ENCODE measurements around the gene RNF4. TPM values are rescaled to one million over a fixed set of nuclear protein-coding genes. Genes with fewer than 3 reads are reported as not detected.
"Not testable (repeated sequence)": the region's sequence is repeated elsewhere in the genome, so short reads cannot be mapped to it uniquely, and the experiment has no call there.

RNF4 gene
- total and polyA plus RNA-seq, 2 donors (not counting 1 experiment from before 2014, with no cell fraction given): 45.6 to 72.4 TPM

- Histone ChIP-seq H3K4me1 (ENCODE audit: control insufficient read depth, extremely low read depth, insufficient read depth, low read length) (peaks cover 4% of the 10 kb centered on the region), H4K20me1 (ENCODE audit: control insufficient read depth, extremely low read depth, insufficient read depth, low read length) (no peaks in the 10 kb centered on the region), H3K4me2 (ENCODE audit: extremely low read depth, insufficient read depth, low read length) (peak overlapping the region; percentile 59), H3K9ac (ENCODE audit: insufficient read depth, low read length) (no peak overlapping the region), H3K36me3 (ENCODE audit: control insufficient read depth, insufficient read depth, low read length) (no peaks in the 10 kb centered on the region), H3K4me3 (replicated peaks in 1 of 4; ENCODE audit: control extremely low read depth in 1 of 4, insufficient read depth in 1 of 4, low read depth in 3 of 4, low read length in 4 of 4) (peak overlapping the region in 1 of 4 experiments; percentile 46), H3K9me3 (ENCODE audit: control insufficient read depth, insufficient read depth, low read depth, low read length) (no peaks in the 10 kb centered on the region), H3K27me3 (ENCODE audit: control insufficient read depth, insufficient read depth, low read length) (no peaks in the 10 kb centered on the region), H3K27ac (ENCODE audit: insufficient read depth, low read length) (no peak overlapping the region), H2AFZ (ENCODE audit: low read length) (no peak overlapping the region), H3K79me2 (ENCODE audit: control insufficient read depth, insufficient read depth, low read length) (peaks cover 4% of the 10 kb centered on the region)
- no peak for TF ChIP-seq EZH2 (IDR thresholded peaks at IDR 0.05; ENCODE audit: low read length, missing control alignments)
- TF ChIP-seq CTCF (conservative IDR thresholded peaks at IDR 0.05 in 1 of 2, IDR thresholded peaks at IDR 0.05 in 1 of 2; ENCODE audit: low read depth in 1 of 2, low read length in 2 of 2): no peak
- no peak for DNase-seq (ENCODE audit: low read depth in 2 of 2)
Measured at GRCh38 chr4:2462992-2463762, 5.7 kb upstream of the RNF4 start.

- Histone ChIP-seq H3K9ac (ENCODE audit: insufficient read depth, low read length) (no peak overlapping the region), H3K9me3 (ENCODE audit: control insufficient read depth, insufficient read depth, low read depth, low read length) (no peaks in the 10 kb centered on the region), H3K27ac (ENCODE audit: insufficient read depth, low read length) (no peak overlapping the region), H3K36me3 (ENCODE audit: control insufficient read depth, insufficient read depth, low read length) (no peaks in the 10 kb centered on the region), H2AFZ (ENCODE audit: low read length) (no peak overlapping the region), H3K79me2 (ENCODE audit: control insufficient read depth, insufficient read depth, low read length) (peaks cover 17% of the 10 kb centered on the region), H3K4me1 (ENCODE audit: control insufficient read depth, extremely low read depth, insufficient read depth, low read length) (peaks cover 4% of the 10 kb centered on the region), H3K4me2 (ENCODE audit: extremely low read depth, insufficient read depth, low read length) (no peak overlapping the region), H3K4me3 (replicated peaks in 1 of 4; ENCODE audit: control extremely low read depth in 1 of 4, insufficient read depth in 1 of 4, low read depth in 3 of 4, low read length in 4 of 4) (no peak overlapping the region), H3K27me3 (ENCODE audit: control insufficient read depth, insufficient read depth, low read length) (no peaks in the 10 kb centered on the region), H4K20me1 (ENCODE audit: control insufficient read depth, extremely low read depth, insufficient read depth, low read length) (no peaks in the 10 kb centered on the region)
- DNase-seq (ENCODE audit: low read depth in 2 of 2): no peak
- TF ChIP-seq EZH2 (IDR thresholded peaks at IDR 0.05; ENCODE audit: low read length, missing control alignments) (no peak), CTCF (conservative IDR thresholded peaks at IDR 0.05 in 1 of 2, IDR thresholded peaks at IDR 0.05 in 1 of 2; ENCODE audit: low read depth in 1 of 2, low read length in 2 of 2) (no peak)
Measured at GRCh38 chr4:2465032-2465431, 3.9 kb upstream of the RNF4 start.

DNA sequence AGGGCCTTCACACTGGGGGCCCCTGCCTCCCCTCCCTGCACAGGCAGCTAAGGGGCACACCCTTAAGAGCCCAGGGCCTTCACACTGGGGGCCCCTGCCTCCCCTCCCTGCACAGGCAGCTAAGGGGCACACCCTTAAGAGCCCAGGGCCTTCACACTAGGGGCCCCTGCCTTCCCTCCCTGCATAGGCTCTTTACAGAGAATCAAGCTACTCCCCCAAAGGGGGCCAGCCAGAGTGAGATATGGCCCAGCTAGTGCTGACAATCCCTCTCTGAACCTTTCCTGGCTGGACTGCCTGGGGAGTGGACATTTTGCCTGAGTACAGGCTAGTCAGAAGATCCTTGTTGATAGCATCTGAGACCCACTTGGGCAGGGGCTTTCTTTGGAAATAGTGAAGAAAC lies 3.4 kb upstream of the RNF4 start:
- H3K9me3 ChIP-seq (ENCODE audit: control insufficient read depth, insufficient read depth, low read depth, low read length); H2AFZ ChIP-seq (ENCODE audit: low read length); H3K9ac ChIP-seq (ENCODE audit: insufficient read depth, low read length); H3K4me2 ChIP-seq (ENCODE audit: extremely low read depth, insufficient read depth, low read length); H4K20me1 ChIP-seq (ENCODE audit: control insufficient read depth, extremely low read depth, insufficient read depth, low read length); H3K4me3 ChIP-seq (replicated peaks in 1 of 4; ENCODE audit: control extremely low read depth in 1 of 4, insufficient read depth in 1 of 4, low read depth in 3 of 4, low read length in 4 of 4); H3K27ac ChIP-seq (ENCODE audit: insufficient read depth, low read length); H3K4me1 ChIP-seq (ENCODE audit: control insufficient read depth, extremely low read depth, insufficient read depth, low read length); H3K27me3 ChIP-seq (ENCODE audit: control insufficient read depth, insufficient read depth, low read length); H3K36me3 ChIP-seq (ENCODE audit: control insufficient read depth, insufficient read depth, low read length); DNase-seq (ENCODE audit: low read depth in 2 of 2): not testable (repeated sequence)
- H3K79me2 ChIP-seq (ENCODE audit: control insufficient read depth, insufficient read depth, low read length): peaks cover 22% of the 10 kb centered on the region

Data from fibroblast of lung (primary cell).